HG02763 (cell line): ENCODE measurements around the gene TAS2R3.
A peak's percentile ranks its signal among the peaks of the same experiment; 100 is the strongest.
"Not testable (repeated sequence)": the region's sequence is repeated elsewhere in the genome, so short reads cannot be mapped to it uniquely, and the experiment has no call there.

Experiments used
- ATAC-seq: cut with Tn5 transposase; IDR thresholded peaks from one replicate; pipeline ENCODE4 v1.9.1; 2021; ENCODE audit warnings: mild to moderate bottlenecking, moderate library complexity; ENCODE audit not compliant: unreplicated experiment

The TAS2R3 gene, protein sequence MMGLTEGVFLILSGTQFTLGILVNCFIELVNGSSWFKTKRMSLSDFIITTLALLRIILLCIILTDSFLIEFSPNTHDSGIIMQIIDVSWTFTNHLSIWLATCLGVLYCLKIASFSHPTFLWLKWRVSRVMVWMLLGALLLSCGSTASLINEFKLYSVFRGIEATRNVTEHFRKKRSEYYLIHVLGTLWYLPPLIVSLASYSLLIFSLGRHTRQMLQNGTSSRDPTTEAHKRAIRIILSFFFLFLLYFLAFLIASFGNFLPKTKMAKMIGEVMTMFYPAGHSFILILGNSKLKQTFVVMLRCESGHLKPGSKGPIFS

DNA sequence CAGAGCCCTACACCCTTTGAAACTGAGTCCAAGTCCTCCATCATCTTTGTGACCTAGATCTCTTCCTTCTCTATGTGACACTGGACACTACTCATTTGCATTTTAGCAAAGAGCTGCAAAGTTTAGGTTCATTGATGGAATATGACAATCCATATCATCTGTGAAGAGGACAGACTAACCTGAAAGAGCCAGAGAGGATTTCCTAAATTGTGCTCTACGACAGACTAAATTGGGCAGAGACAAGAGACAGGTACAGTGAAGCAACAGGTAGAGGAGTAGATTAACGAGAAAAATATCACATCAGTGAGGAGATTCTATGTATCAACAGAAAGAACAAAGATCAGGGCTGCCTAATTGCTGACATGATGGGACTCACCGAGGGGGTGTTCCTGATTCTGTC is at the start of gene TAS2R3:
Gene TAS2R3 (plus strand): TSS at position 301 of the 400 bp plus-strand sequence. CDS start 62 bp downstream, at position 363.
- ATAC-seq, result no peak

DNA sequence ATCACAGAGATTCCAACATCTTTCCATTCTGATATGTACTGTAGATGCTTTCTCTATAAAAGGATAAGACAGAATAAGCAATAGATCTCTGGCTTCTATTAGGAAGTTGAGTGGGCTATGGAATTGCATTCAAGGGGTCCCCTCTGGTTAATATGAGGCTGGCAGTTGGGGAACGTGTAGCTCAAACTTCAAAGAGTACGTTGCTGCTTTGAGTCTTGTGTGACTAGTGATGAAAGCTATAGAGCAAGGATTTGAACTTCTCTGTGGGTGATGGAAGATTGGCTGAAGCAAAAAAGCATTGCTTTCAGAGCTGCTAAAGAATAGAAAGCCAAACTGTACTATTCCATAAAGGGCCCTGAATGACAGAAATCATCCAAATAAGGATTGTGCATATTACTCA is 49.3 kb upstream of the TAS2R3 start:
- no peak for ATAC-seq

DNA sequence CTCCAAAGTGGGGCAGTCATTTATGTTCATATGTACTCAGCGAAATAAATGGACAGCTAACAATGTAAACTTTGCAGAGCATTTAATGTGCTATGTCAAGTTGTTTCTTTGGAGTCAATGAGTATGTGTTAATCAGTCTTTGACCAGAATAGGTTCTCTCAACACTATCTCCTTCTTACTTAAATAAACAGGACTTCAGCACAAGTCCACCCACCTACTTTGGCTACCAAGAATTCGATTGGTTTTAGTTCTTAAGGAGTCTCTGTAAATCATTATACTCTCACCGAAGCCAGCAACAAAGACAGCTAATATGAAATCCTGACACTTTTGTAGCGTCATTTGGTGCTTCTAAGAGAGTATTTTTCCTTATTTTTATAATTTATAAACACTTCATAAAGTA is 48.9 kb upstream of the TAS2R3 start:
- ATAC-seq, result no peak

DNA sequence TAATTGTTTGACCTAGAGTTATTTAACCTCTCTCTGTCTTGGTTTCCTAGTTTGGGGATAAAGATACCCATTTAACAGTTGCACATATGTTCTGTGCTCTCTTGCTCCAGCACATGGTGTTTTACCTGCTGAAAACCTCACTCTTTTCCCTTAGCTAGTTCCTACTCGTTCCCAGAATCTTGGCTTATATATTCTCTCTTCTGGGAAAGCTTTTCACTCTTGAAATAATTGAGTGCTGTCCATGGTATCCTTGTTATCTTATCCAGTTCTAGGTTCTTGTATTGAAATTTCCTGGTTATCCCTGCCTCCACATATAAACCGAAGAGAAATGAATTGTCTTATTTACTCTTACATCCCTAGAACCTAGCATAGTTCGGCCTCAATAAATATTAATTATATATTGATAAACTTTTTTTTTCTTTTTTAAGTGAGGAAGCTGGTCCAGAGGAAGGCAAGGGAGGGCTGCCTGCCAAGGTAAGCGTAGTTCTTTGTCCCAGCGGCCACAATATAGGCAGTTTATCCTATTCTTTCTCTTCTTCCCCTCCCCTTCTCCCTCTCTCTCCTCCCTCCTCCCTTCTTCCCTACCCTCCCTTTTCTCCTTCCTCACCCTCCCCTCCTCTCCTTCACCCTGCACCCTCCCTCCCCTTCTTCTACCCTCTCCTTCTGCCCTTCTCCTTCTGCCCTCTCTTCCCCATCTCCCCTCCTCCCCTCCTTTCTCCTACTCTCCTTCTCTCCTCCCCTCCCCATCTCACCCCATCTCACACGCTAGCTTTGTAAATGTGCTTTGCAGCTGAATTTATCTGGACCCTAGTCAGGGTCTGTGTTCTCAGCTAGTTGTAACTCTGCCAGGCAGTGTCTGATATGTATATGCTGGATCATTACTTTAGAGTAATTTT is 47.9 kb upstream of the TAS2R3 start:
- ATAC-seq, result no peak

DNA sequence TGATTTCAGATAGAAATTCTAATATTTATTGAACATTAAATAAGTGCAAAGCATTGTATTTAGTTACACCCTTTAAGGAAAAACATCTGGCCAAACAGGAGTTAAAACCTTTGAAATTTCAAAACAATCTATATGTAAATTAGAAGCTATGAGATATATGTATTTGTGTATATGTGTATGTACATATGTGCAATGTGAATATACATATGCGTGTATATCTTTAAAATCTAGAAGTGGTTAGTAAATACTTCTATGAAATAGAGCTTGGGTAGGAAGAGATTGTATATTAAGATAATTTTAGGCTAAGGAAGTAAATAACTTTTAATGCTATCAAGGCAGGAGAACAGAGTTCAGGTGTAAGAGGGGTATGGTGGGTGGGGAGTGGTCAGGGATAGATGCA is 46.4 kb upstream of the TAS2R3 start:
- no peak for ATAC-seq

DNA sequence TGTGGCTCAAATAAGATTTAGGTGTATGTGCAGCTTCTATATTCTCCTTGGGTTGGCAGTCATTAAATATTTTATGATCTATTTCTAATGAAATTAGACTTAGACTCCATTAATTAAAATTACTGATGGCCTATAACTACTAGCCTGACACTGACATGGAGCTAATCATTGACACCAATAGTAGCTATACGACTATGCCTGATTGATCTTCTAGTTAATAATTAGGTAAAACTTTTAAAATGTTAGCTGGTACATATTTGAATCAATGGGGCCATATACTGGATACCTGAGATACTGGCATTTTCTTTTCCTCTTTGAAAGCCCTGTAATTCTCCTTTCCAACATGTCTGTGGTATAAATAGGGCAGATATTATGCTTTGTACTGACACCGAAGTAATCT is 41.4 kb upstream of the TAS2R3 start:
- ATAC-seq, result no peak

DNA sequence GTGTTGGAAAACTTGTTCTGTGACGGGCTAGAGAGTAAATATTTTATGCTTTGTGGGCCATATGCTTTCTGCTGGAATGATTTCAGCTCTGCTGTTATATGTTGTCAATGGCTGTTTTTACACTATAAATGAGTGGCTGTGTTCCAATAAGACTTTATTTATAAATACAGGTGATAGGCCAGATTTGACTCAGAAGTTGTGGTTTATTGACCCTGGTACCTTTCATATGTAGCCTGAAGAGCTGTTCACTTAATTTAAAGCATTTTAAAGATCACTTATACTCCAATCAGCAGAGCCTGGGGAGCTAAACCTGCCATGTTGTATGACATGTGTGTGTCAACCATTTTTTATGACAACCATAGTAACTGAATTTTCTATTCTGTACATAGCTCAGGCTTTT is 34.9 kb upstream of the TAS2R3 start:
- no peak for ATAC-seq

DNA sequence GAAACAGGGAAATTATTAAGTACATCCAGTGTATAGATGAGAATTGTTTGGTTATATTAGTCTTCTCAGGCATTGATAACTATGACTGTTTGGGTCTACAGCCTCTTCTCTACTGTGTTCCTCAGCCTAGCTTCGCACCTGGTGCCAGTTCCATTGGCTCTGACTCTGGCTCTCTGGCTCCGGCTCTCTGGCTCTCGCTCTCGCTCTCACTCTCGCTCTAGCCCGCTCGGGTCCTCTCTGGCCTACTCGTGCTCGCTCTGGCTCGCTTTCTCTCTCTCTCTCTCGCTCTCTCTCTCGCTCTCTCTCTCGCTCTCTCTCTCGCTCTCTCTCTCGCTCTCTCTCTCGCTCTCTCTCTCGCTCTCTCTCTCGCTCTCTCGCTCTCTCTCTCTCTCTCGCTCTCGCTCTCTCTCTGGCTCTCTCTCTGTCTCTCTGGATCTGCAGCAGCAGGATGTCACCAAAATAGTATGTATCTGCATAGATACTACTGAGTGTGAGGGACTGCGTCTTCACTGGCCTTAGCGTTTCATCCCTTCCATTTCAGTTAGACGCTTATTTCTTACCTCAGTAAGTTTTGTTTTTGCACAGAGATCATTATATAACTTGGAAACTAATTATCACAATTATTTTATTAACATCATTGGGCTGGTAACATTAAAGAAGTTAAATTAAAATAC is 32.3 kb upstream of the TAS2R3 start:
- ATAC-seq, result no peak

DNA sequence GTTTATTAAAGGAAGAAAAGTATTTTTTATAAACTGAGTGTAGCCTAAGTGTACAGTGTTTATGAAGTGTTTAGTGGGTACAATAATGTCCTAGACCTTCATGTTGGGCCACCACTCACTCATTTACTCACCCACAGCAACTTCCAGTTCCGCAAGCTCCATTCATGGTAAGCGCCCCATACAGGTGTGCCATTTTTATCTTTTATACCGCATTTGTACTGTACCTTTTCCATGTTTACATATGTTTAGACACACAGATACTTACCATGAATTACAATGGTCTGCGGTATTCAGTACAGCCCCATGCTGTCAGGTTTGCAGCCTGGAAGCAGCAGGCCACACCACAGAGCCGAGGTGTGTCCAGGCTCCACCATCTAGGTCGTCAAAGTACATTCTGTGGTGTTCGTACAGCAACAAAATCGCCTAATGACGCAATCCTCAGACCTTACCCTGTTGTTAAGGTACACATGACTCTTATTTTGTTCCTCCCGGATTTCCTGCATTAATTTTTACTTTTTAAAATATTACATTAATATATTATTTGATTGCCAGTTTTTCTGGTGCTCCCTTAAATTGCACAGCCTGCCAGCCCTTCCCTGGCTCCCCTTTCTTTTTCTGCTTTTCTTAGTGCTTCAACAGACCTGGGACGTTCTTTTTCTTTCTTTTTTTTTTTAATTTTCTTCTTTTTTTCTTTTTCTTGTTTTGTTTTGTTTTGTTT is 26.6 kb upstream of the TAS2R3 start:
- ATAC-seq, result no peak

DNA sequence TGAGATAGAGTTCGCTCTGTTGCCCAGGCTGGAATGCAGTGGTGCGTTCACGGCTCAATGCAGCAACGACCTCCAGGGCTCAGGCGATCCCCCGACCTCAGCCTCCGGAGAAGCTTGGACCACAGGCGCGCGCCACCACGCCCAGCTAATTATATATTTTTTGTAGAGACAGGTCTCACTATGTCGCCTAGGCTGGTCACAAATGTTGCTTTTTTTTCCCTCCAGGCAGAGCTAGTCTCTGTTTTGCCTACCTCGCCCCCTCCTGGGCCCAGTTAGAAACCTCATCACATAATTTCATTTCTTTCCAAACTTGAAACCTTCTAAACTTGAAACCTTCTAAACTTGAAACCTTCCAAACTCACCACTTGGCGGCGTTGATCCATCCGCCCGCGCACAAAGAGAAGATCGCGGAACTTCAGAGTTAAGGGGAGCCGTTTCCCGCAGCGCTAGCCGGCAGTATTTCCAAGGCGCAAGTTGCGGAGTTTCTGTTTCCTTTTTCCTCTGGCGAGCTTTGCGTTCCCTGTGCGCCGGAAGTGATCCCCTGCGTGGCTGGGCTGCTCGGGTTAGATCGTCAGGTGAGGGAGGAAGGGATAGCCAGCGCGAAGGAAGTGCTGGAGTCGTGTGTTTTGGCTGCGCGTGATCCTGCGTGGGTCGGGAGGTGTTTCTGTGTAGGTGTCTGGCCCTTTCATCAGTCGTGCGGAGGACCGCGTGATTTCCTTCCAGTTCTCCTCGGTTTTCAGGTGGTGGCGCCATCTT is 25.9 kb upstream of the TAS2R3 start, which contains the start of gene SSBP1:
Gene SSBP1 (plus strand): TSS at position 523 of the 756 bp plus-strand sequence. CDS start 809 bp downstream, outside the sequence.
- ATAC-seq, result peak; percentile 92

DNA sequence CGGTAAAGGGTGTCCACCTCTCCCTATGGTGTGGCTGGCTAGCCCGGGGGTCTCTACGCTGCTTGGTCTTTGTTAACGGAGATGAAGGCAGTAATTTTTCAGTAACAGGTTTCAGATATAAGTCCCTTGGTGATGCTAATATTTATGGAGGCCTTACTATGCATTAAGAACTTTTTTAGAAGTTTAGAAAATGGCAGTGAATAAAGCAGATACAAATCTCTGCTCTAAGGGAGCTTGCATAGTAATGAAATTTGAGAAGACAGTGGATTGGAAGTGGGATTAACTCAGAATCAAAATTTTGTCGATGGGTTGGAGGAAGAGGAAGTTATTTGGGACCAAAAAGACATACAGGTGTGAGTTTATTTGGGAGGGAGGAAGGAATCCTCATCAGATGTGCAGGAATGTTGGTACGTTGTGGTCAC is 25.3 kb upstream of the TAS2R3 start:
- no peak for ATAC-seq

DNA sequence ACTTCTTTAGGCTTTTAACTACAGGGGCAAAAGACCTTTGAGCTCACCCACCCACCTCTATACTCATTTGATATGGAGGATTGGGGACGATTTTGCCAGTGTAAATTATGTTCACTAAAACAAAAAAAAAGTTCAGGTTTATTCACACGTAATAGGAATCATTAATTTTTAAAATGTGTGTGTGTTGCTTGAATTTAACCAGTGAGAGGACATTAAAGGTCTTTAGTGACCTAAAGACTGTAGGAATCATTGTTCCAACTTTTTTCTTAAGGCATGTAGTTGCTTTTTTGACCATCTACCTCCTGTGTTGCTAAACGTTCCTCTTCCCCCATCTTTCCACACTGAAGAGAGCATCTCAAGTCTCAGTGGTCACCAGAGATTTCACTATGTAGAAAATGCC is 24.6 kb upstream of the TAS2R3 start:
- no peak for ATAC-seq

DNA sequence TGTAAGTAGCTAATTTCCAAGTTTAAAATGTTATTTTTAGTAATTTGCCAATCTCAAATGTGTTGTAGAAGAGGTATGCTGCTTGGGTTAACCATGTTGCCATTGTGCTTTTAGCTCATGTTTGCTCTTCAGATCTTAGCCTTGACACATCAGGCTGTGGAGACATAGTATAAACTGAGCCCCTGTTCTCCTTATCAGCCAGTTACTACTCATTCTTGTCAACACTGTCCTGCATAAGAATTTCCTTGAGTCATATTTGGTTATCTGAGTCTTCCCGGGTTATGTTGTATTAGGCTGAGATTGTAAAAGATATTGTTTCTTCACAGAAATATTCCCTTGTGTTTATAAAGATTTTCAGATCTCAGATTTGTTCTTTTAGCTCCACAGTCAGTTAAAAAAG is 21.7 kb upstream of the TAS2R3 start:
- no peak for ATAC-seq

DNA sequence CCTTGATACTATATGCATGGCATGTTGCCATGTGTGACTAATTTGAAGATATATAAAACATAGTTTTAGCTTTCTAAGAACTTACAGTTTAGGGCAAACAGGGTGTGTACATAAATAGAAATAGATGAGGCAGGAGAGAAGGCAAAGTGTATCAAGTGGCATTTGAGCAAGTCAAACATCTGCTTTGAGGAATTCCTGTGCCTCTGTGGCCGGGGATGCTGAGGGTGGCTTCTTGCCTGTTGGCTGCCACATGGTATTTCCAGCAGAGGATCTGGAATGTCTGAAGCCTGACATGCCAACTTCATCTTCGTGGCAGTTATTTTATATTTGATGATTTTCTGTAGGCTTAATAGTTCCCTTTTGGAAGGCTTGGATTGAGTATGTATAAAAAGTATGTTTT is 19.8 kb upstream of the TAS2R3 start:
- no peak for ATAC-seq

DNA sequence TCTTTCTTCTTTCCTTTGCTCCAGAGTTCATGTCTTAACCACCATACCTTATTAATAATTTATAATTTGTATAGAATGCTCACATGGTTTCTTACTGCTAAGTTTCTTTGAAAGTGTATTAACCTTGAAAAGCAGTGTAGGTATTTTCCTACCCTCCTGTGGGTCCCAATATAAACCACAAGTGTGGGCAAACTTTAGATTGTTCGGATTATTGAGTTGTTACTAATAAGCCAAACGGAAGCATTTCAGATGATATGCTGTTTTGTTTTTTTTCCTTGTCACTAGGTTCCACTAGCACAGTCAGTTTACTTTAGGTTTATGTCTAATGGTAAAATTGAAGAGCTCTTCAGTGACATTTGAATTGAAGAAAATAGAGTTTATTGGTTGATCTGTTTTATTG is 15.5 kb upstream of the TAS2R3 start:
- no peak for ATAC-seq

DNA sequence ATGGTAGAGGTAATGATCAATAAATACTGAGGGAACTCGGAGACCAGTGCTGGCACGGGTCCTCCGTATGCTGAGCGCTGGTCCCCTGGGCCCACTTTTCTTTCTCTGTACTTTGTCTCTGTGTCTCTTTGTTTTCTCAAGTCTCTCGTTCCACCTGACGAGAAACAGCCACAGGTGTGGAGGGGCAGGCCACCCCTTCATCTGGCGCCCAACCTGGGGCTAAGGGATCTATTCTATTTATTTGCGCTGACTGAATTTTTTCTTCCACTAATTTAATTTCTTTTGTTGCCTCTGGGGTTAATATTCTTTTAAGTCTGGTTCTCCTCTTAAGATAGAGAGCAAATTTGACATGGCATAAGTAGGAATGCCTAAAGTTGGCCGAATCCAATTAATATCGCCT is 12.0 kb upstream of the TAS2R3 start:
- not testable (repeated sequence) for ATAC-seq

DNA sequence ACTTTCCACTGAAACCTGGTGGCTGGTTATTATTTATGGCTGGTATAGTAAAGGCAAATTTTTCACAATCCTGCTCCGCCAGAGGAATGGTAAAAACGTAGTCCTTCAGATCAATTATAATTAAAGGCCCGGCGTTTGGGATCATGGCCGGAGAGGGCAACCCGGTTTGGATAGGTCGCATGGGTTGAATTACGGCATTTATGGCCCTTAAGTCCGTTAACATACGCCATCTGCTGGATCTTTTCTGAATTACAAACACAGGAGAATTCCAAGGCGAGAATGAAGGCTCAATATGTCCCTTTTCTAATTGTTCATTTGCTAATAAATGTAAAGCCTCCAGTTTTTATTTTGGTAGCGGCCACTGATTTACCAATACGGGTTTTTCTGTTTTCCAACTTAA is 11.3 kb upstream of the TAS2R3 start:
- ATAC-seq, result no peak

DNA sequence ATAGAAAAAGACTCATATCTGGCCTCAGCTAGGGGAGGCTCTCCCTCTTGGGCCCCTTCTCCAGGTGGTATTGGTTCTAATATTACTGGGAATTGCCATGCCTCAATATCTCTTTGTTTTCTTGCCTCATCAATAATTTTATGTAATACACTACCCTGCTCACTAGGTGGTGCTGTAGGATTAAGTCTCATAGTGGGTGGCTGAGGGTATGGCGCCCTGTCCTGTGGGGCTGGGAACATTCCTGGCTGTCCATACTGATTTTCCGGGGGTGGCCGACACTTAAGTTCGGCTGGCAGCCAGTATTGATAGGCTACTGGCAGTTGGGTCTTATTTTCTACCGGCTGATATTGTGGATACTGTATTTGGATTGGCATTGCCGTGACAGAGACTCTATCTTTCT is 9.0 kb upstream of the TAS2R3 start:
- ATAC-seq, result no peak

DNA sequence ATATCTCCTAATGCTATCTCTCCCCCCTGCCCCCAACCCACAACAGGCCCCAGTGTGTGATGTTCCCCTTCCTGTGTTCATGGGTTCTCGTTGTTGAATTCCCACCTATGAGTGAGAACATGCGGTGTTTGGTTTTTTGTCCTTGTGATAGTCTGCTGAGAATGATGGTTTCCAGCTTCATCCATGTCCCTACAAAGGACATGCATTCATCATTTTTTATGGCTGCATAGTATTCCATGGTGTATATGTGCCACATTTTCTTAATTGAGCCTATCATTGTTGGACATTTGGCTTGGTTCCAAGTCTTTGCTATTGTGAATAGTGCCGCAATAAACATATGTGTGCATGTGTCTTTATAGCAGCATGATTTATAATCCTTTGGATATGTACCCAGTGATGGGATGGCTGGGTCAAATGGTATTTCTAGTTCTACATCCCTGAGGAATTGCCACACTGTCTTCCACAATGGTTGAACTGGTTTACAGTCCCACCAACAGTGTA is 6.2 kb downstream of the TAS2R3 start:
- not testable (repeated sequence) for ATAC-seq

DNA sequence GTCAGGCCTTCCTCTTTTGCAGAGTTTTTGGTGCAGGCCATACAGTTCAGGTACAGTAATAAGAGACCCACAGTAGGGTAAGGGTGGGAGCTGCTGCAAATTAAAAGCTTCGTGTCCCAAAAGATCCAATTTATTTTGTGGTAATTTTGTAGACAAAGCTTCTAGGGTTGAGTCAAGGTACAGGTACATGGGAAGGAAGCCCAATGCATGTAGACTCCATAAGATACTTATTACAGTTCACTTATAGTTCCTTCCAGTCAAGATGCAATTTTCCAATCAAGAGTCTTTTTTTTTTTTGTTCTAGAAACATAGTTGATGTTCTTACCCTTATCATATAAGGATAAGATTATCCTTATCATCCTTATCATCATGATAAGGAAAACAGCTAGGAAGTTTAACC is 12.5 kb downstream of the TAS2R3 start, which contains the start of gene TAS2R4:
Gene TAS2R4 (plus strand): TSS at position 301 of the 400 bp plus-strand sequence. CDS start 1,815 bp downstream, outside the sequence.
- no peak for ATAC-seq
